ENCODE measurements around the gene PTPRM.

DNA sequence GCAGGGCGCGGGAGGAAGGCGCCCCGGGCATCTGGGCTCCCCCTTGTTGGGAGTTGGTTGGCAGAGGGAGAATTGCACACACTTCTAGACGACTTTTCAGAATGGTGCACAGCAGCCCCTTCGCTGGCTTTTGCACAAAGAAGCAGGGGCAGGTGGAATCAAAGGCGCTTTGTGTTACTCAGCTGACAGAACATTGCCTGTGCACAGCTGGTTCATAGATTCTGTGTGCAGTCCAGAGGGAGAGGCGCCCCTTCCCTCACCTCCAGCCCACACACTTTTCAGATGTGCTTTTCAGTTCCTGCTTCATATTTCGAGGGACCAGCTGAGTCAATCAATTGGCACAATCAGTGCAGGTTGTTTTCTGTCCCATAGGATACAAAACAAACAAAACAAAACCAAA, 693.7 kb downstream of the PTPRM start:
- TF ChIP-seq CTCF (IDR thresholded peaks at IDR 0.05; ENCODE audit: low read depth, low read length, missing input control), result no peak
- TF ChIP-seq GABPA (IDR thresholded peaks at IDR 0.05 in 1 of 2, conservative IDR thresholded peaks at IDR 0.05 in 1 of 2), result no peak
- TF ChIP-seq, protein P1, sequence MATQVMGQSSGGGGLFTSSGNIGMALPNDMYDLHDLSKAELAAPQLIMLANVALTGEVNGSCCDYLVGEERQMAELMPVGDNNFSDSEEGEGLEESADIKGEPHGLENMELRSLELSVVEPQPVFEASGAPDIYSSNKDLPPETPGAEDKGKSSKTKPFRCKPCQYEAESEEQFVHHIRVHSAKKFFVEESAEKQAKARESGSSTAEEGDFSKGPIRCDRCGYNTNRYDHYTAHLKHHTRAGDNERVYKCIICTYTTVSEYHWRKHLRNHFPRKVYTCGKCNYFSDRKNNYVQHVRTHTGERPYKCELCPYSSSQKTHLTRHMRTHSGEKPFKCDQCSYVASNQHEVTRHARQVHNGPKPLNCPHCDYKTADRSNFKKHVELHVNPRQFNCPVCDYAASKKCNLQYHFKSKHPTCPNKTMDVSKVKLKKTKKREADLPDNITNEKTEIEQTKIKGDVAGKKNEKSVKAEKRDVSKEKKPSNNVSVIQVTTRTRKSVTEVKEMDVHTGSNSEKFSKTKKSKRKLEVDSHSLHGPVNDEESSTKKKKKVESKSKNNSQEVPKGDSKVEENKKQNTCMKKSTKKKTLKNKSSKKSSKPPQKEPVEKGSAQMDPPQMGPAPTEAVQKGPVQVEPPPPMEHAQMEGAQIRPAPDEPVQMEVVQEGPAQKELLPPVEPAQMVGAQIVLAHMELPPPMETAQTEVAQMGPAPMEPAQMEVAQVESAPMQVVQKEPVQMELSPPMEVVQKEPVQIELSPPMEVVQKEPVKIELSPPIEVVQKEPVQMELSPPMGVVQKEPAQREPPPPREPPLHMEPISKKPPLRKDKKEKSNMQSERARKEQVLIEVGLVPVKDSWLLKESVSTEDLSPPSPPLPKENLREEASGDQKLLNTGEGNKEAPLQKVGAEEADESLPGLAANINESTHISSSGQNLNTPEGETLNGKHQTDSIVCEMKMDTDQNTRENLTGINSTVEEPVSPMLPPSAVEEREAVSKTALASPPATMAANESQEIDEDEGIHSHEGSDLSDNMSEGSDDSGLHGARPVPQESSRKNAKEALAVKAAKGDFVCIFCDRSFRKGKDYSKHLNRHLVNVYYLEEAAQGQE (IDR thresholded peaks at IDR 0.05), result no peak
- no peak for TF ChIP-seq RAD21 (IDR thresholded peaks at IDR 0.05)
- TF ChIP-seq MAX (IDR thresholded peaks at IDR 0.05), result no peak
- TF ChIP-seq HNF4A (conservative IDR thresholded peaks at IDR 0.05), result no peak
- no peak for TF ChIP-seq TAF1 (conservative IDR thresholded peaks at IDR 0.05)
- no peak for TF ChIP-seq YY1 (IDR thresholded peaks at IDR 0.05)
